ENCODE data around the gene WDR18. TPM values are rescaled to one million over a fixed set of nuclear protein-coding genes. Genes with fewer than 3 reads are reported as not detected.

The WDR18 gene
- total RNA-seq, 1 experiment from 2014 or later = 94.7 TPM

- no peak overlapping the region for H4K91ac ChIP-seq (ENCODE audit: insufficient read length, low read depth, low read length)
- H3K4ac ChIP-seq (ENCODE audit: low read depth, low read length) = no peak overlapping the region
- peaks cover 3% of the 10 kb centered on the region; the same call in 1 of the 2 replicates for H3K27me3 ChIP-seq (ENCODE audit: insufficient read depth, low read length)
- no peak overlapping the region for H3K23ac ChIP-seq (ENCODE audit: insufficient read length, low read depth, low read length)
- no peak overlapping the region for H4K8ac ChIP-seq (replicated peaks; ENCODE audit: insufficient read length, low read depth, low read length)
- TF ChIP-seq, protein P1, sequence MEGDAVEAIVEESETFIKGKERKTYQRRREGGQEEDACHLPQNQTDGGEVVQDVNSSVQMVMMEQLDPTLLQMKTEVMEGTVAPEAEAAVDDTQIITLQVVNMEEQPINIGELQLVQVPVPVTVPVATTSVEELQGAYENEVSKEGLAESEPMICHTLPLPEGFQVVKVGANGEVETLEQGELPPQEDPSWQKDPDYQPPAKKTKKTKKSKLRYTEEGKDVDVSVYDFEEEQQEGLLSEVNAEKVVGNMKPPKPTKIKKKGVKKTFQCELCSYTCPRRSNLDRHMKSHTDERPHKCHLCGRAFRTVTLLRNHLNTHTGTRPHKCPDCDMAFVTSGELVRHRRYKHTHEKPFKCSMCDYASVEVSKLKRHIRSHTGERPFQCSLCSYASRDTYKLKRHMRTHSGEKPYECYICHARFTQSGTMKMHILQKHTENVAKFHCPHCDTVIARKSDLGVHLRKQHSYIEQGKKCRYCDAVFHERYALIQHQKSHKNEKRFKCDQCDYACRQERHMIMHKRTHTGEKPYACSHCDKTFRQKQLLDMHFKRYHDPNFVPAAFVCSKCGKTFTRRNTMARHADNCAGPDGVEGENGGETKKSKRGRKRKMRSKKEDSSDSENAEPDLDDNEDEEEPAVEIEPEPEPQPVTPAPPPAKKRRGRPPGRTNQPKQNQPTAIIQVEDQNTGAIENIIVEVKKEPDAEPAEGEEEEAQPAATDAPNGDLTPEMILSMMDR (conservative IDR thresholded peaks at IDR 0.05) = no peak
- H3T11ph ChIP-seq (ENCODE audit: low read length) = no peak overlapping the region
- no peak overlapping the region for H3K27ac ChIP-seq (ENCODE audit: insufficient read length, low read depth, low read length)
- H3K4me1 Mint-ChIP-seq = peaks cover 5 to 15% of the 10 kb centered on the region in 2 experiments
- no peaks in the 10 kb centered on the region for H3K4me1 ChIP-seq (ENCODE audit: insufficient read depth, low read length)
- H3K9ac ChIP-seq (ENCODE audit: extremely low read depth, insufficient read length, low read length) = no peak overlapping the region
- H2AK5ac ChIP-seq (ENCODE audit: insufficient read length, low read length) = no peak overlapping the region
- H4K20me1 ChIP-seq (ENCODE audit: control insufficient read depth, insufficient read depth, insufficient read length) = peaks cover 4% of the 10 kb centered on the region
- no peaks in the 10 kb centered on the region for H3K79me1 ChIP-seq (ENCODE audit: insufficient read depth, low read depth, low read length, poor library complexity, severe bottlenecking)
- no peaks in the 10 kb centered on the region for H3K79me2 ChIP-seq (ENCODE audit: insufficient read depth, low read length)
- H2BK12ac ChIP-seq (ENCODE audit: insufficient read length, low read depth, low read length) = no peak overlapping the region
- no peak overlapping the region for H2BK5ac ChIP-seq (ENCODE audit: insufficient read length, low read length)
- no peak for DNase-seq
- no peak overlapping the region for H2AFZ ChIP-seq (ENCODE audit: low read length)
- no peaks in the 10 kb centered on the region; a peak in 1 of 5 replicates for H3K9me3 Mint-ChIP-seq
- no peak overlapping the region for H3K18ac ChIP-seq (ENCODE audit: insufficient read length, low read depth, low read length)
- H3K9me3 ChIP-seq (ENCODE audit: control insufficient read depth, low read depth, low read length) = no peaks in the 10 kb centered on the region
- no peak overlapping the region for H3K14ac ChIP-seq (ENCODE audit: insufficient read depth, low read length)
- WGBS (ENCODE audit: extremely low coverage, insufficient read length, low lambda C conversion rate) = no CpG with 5 or more reads among the region's 26 CpGs
- H3K27ac Mint-ChIP-seq = no peak overlapping the region
- peaks cover 37% of the 10 kb centered on the region for H3K27me3 Mint-ChIP-seq (ENCODE audit: low read depth)
- no peak overlapping the region for H2BK20ac ChIP-seq (ENCODE audit: low read depth, low read length, poor library complexity, severe bottlenecking)
- H3K23me2 ChIP-seq (ENCODE audit: insufficient read length, low read depth, low read length, poor library complexity, severe bottlenecking) = no peaks in the 10 kb centered on the region
- H3K4me2 ChIP-seq (ENCODE audit: insufficient read depth, insufficient read length, low read length) = no peak overlapping the region
- H4K5ac ChIP-seq (ENCODE audit: insufficient read length, low read depth, low read length) = no peak overlapping the region
- H3K56ac ChIP-seq (ENCODE audit: insufficient read length, low read depth, low read length) = no peak overlapping the region
- no peak overlapping the region for H2BK15ac ChIP-seq (ENCODE audit: low read depth, low read length)
- H3K36me3 Mint-ChIP-seq (ENCODE audit: insufficient read depth in 1 of 3, low read depth in 3 of 3) = peaks cover 0 to 15% (median 13%) of the 10 kb centered on the region in 3 experiments; a peak in 6 of 7 replicates
- H3K4me3 Mint-ChIP-seq = no peak overlapping the region
- H2BK120ac ChIP-seq (ENCODE audit: low read depth, low read length, poor library complexity, severe bottlenecking) = no peak overlapping the region
Measured at GRCh38 chr19:995051-995827, 11.1 kb downstream of the WDR18 start.

Data from H9 (cell line).